H1 (cell line): ENCODE results near the gene SYN1. TPM values are rescaled to one million over a fixed set of nuclear protein-coding genes. Genes with fewer than 3 reads are reported as not detected.

ENCODE experiments used
- CBX5 ChIP-seq: fragments of 300-800, 300-1000 bp; sonication (generic); IDR thresholded peaks from 2 replicates; pipeline ENCODE4 v1.7.1; 2016; ENCODE audit warnings: antibody characterized with exemption, low read length, low read depth
- CTCF ChIP-seq, 3 experiments: IDR thresholded peaks; 1 replicate in 2 of 3; 2 replicates in 1 of 3; pipeline versions ENCODE4 v1.5.1 to v1.6.1; 2011; ENCODE audit warnings: low read length in 3 of 3, mild to moderate bottlenecking in 3 of 3, inconsistent platforms in 2 of 3, low read depth in 1 of 3, moderate library complexity in 1 of 3; ENCODE audit not compliant: insufficient read depth in 1 of 3; ENCODE audit errors: control extremely low read depth in 1 of 3
- KDM1A ChIP-seq: fragments of 200-600, 300-600 bp; sonication (generic); IDR thresholded peaks from 2 replicates; pipeline ENCODE4 v1.7.1; 2016; ENCODE audit warnings: mild to moderate bottlenecking, low read length, borderline replicate concordance
- polyA plus RNA-seq, 7 experiments: library from polyadenylated mRNA; depleted of rRNA in 3 of 7; stranded (reverse) in 5 of 7; unstranded in 2 of 7; fragments of >200 nt in 5 of 7; fragments of 200-250 nt in 2 of 7; gene quantifications; 1 replicate in 5 of 7; 2 replicates in 1 of 7; 4 replicates in 1 of 7; pipeline versions ENCODE4 v1.2.1 to v1.2.3, GENCODE V29; 2011 to 2013; ENCODE audit warnings: missing spikeins in 2 of 7, mixed read lengths in 2 of 7
- total RNA-seq: library from RNA; stranded (reverse); fragmentation: NEBNext Ultra II Directional; extraction: Animal tissue kit (Norgen Biotek cat#: 25700); gene quantifications from 2 replicates; pipeline ENCODE4 v1.2.1, GENCODE V29; 2021

SYN1 gene
- total and polyA plus RNA-seq, 2 of the 8 experiments (the other 6 are each of a cell fraction or from before 2014, with no cell fraction given), result 2.1 to 14.1 TPM

- TF ChIP-seq CTCF (IDR thresholded peaks at IDR 0.05; ENCODE audit: control extremely low read depth in 1 of 3, insufficient read depth in 1 of 3, low read depth in 1 of 3, low read length in 3 of 3) (no peak), CBX5 (no peak), KDM1A (no peak)
Measured at GRCh38 chrX:47595716-47596251, 23.9 kb downstream of the SYN1 start (continued).
